ENCODE results near the gene C1orf167. TPM values are rescaled to one million over a fixed set of nuclear protein-coding genes. Genes with fewer than 3 reads are reported as not detected.

The C1orf167 gene
- total and polyA plus RNA-seq, 2 experiments from 2014 or later, result 1.7 to 2.2 TPM

DNA sequence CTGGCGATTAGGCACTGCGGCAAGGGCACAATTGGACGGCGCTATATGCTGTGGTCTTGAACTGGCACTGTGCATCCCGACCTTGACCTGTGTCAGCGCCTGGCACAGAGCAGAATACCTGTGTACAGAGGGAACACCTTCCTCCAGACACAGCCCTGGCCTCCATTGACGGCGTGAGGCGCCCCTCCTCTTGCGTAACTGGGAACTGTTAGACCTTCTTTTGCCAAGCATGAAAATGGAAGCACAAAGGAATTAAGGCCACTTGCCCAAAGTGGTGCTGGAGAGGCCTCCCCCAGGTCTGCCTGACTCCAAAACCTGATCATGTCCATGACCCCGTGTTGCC is 32.9 kb upstream of the C1orf167 start:
- Histone ChIP-seq H3K9me2 (ENCODE audit: insufficient read depth) (no peaks in the 10 kb centered on the region), H3K4me1 (ENCODE audit: insufficient read depth) (peaks cover 42% of the 10 kb centered on the region), H3K4me2 (peak overlapping the region; percentile 64), H3K36me3 (ENCODE audit: insufficient read depth) (no peaks in the 10 kb centered on the region; the same call in 1 of the 2 replicates), H3K79me2 (replicated peaks; ENCODE audit: insufficient read depth) (no peaks in the 10 kb centered on the region), H3F3A (replicated peaks; ENCODE audit: low read depth) (peaks cover 8% of the 10 kb centered on the region; the same call in 1 of the 2 replicates), H3K4me3 (no peak overlapping the region), H3K27ac (ENCODE audit: low read depth) (no peak overlapping the region), H2AFZ (peak overlapping the region; percentile 88), H4K20me1 (replicated peaks; ENCODE audit: insufficient read depth) (no peaks in the 10 kb centered on the region), H3K27me3 (ENCODE audit: insufficient read depth) (no peaks in the 10 kb centered on the region)
- ATAC-seq, result no peak
- TF ChIP-seq JUNB (IDR thresholded peaks at IDR 0.05; ENCODE audit: unreplicated experiment) (no peak), NANOG (IDR thresholded peaks at IDR 0.05; ENCODE audit: borderline replicate concordance) (no peak), ZNF114 (CRISPR knock-in tag; IDR thresholded peaks at IDR 0.05) (no peak), CREB1 (CRISPR knock-in tag; IDR thresholded peaks at IDR 0.05; ENCODE audit: low read depth) (no peak), POLR2AphosphoS5 (IDR thresholded peaks at IDR 0.05; ENCODE audit: low read depth) (no peak)
- TF ChIP-seq, protein P1, sequence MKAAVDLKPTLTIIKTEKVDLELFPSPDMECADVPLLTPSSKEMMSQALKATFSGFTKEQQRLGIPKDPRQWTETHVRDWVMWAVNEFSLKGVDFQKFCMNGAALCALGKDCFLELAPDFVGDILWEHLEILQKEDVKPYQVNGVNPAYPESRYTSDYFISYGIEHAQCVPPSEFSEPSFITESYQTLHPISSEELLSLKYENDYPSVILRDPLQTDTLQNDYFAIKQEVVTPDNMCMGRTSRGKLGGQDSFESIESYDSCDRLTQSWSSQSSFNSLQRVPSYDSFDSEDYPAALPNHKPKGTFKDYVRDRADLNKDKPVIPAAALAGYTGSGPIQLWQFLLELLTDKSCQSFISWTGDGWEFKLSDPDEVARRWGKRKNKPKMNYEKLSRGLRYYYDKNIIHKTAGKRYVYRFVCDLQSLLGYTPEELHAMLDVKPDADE (IDR thresholded peaks at IDR 0.05), result no peak
- TF ChIP-seq, protein P2, sequence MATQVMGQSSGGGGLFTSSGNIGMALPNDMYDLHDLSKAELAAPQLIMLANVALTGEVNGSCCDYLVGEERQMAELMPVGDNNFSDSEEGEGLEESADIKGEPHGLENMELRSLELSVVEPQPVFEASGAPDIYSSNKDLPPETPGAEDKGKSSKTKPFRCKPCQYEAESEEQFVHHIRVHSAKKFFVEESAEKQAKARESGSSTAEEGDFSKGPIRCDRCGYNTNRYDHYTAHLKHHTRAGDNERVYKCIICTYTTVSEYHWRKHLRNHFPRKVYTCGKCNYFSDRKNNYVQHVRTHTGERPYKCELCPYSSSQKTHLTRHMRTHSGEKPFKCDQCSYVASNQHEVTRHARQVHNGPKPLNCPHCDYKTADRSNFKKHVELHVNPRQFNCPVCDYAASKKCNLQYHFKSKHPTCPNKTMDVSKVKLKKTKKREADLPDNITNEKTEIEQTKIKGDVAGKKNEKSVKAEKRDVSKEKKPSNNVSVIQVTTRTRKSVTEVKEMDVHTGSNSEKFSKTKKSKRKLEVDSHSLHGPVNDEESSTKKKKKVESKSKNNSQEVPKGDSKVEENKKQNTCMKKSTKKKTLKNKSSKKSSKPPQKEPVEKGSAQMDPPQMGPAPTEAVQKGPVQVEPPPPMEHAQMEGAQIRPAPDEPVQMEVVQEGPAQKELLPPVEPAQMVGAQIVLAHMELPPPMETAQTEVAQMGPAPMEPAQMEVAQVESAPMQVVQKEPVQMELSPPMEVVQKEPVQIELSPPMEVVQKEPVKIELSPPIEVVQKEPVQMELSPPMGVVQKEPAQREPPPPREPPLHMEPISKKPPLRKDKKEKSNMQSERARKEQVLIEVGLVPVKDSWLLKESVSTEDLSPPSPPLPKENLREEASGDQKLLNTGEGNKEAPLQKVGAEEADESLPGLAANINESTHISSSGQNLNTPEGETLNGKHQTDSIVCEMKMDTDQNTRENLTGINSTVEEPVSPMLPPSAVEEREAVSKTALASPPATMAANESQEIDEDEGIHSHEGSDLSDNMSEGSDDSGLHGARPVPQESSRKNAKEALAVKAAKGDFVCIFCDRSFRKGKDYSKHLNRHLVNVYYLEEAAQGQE (IDR thresholded peaks at IDR 0.05; ENCODE audit: unreplicated experiment), result no peak
- Mint-ChIP-seq H3K9me3 (no peaks in the 10 kb centered on the region), H3K36me3 (ENCODE audit: low read depth) (no peaks in the 10 kb centered on the region), H3K27me3 (ENCODE audit: insufficient read depth, low read depth, poor library complexity) (peaks cover 4% of the 10 kb centered on the region), H3K27ac (no peak overlapping the region), H3K4me1 (peaks cover 52% of the 10 kb centered on the region), H3K4me3 (no peak overlapping the region)
- no peak for DNase-seq (ENCODE audit: low spot score)

DNA sequence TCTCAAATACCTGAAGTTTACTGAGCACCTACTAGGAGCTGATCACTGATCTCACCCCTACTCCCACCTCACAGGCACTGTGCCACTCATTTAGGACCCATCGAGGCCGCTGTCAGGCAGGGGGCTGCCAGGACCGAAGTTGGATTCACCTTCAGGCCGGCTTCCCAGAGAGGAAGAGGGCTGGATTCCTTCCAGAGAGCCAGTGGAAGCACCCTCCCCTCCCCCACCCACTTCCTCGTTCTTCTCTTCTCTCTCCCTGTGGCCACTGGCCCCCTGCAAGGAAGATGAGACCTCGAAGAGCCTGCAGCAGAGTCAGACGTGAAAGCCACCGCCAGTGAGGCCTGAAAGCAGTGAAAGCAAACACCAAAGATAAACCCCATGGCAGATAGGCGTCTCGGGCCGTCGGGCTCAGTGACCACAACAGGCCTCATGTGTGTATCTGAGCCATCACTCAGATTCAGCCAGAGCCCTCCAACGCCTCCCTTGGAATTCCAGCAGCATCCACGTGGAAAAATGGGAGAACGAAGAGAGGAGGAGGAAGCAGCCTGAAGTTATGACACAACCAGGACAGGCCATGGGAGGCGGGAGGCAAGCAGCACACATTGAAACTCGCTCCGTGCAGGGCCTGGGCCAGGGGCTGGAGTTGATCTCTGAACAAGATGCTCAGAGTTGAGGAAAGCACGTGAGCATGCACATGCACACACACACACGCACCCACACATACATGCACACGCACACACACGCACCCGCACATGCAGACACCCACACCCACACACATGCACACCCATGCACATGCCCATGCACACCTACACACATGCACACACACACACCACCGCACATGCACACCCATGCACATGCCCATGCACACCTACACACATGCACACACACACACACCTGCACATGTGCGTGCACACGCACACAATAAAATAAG is 32.2 kb upstream of the C1orf167 start:
- no peak overlapping the region for H3K4me3 Mint-ChIP-seq
- Histone ChIP-seq H4K20me1 (replicated peaks; ENCODE audit: insufficient read depth) (no peaks in the 10 kb centered on the region), H2AFZ (peak overlapping the region; percentile 88), H3K9me2 (ENCODE audit: insufficient read depth) (no peaks in the 10 kb centered on the region), H3K27me3 (ENCODE audit: insufficient read depth) (no peaks in the 10 kb centered on the region), H3K4me1 (ENCODE audit: insufficient read depth) (peaks cover 41% of the 10 kb centered on the region), H3K36me3 (ENCODE audit: insufficient read depth) (no peaks in the 10 kb centered on the region; the same call in 1 of the 2 replicates), H3F3A (replicated peaks; ENCODE audit: low read depth) (peaks cover 6% of the 10 kb centered on the region; the same call in 1 of the 2 replicates), H3K79me2 (replicated peaks; ENCODE audit: insufficient read depth) (no peaks in the 10 kb centered on the region), H3K4me2 (peak overlapping the region; percentile 64), H3K27ac (ENCODE audit: low read depth) (no peak overlapping the region), H3K4me3 (no peak overlapping the region)
- no peak overlapping the region for H3K27ac Mint-ChIP-seq
- ATAC-seq (peak; percentile 10; the same call in 2 of the 3 replicates), DNase-seq (ENCODE audit: low spot score) (no peak)
- H3K9me3 Mint-ChIP-seq, result no peaks in the 10 kb centered on the region
- peaks cover 48% of the 10 kb centered on the region for H3K4me1 Mint-ChIP-seq
- no peaks in the 10 kb centered on the region for H3K36me3 Mint-ChIP-seq (ENCODE audit: low read depth)
- peaks cover 2% of the 10 kb centered on the region for H3K27me3 Mint-ChIP-seq (ENCODE audit: insufficient read depth, low read depth, poor library complexity)
- TF ChIP-seq ZNF114 (CRISPR knock-in tag; IDR thresholded peaks at IDR 0.05) (no peak), NANOG (IDR thresholded peaks at IDR 0.05; ENCODE audit: borderline replicate concordance) (no peak), POLR2AphosphoS5 (IDR thresholded peaks at IDR 0.05; ENCODE audit: low read depth) (no peak), ZNF331 (CRISPR knock-in tag; IDR thresholded peaks at IDR 0.05; ENCODE audit: low read depth) (no peak), CREB1 (CRISPR knock-in tag; IDR thresholded peaks at IDR 0.05; ENCODE audit: low read depth) (no peak)
- TF ChIP-seq, protein P2 (IDR thresholded peaks at IDR 0.05; ENCODE audit: unreplicated experiment), result no peak
- TF ChIP-seq, protein P1 (IDR thresholded peaks at IDR 0.05), result no peak
